Measurements from ENCODE around the gene VKORC1L1. TPM values are rescaled to one million over a fixed set of nuclear protein-coding genes. Genes with fewer than 3 reads are reported as not detected.
"Not testable (repeated sequence)": the region's sequence is repeated elsewhere in the genome, so short reads cannot be mapped to it uniquely, and the experiment has no call there.

VKORC1L1 gene
- polyA plus RNA-seq (2011; rRNA removed) (11.7 and 21.1 TPM in 2 replicates), polyA minus RNA-seq (2011; rRNA and poly(A)+ RNA removed) (12.5 and 16.0 TPM in 2 replicates)

DNA sequence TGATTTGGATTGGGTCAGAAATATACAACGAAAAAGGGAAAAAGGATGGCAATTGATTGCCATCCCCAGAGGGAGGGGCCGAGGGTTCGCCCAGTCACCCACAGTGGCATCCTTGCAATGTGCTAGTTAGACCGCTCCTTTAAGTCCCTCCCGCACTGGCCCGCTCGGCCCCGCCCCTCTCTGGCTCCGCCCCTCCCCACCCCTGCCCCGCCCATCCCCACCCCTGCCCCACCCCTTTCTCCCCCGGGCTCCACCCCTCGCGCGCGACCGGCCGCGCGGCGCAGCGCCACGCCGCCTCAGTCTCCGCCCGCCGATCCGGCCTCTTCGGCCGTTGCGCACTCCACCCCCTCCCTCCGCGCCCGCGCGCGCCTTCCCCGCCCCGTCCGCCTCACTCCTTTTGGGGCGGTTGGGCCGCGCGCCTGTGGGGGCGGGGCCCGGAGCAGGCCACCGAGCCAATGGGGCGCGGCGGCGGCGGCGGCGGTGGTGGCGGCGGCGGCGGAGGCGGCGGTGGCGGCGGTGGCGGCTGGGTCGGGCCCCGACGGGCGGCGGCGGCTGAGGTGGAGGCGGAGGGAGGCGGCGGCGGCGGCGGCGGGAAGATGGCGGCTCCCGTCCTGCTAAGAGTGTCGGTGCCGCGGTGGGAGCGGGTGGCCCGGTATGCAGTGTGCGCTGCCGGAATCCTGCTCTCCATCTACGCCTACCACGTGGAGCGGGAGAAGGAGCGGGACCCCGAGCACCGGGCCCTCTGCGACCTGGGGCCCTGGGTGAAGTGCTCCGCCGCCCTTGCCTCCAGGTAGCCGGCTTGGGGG lies at the start of gene VKORC1L1:
Gene VKORC1L1 (plus strand): TSS at position 299 of the 806 bp plus-strand sequence. CDS start 298 bp downstream, at position 597.
- TF ChIP-seq, protein P1, sequence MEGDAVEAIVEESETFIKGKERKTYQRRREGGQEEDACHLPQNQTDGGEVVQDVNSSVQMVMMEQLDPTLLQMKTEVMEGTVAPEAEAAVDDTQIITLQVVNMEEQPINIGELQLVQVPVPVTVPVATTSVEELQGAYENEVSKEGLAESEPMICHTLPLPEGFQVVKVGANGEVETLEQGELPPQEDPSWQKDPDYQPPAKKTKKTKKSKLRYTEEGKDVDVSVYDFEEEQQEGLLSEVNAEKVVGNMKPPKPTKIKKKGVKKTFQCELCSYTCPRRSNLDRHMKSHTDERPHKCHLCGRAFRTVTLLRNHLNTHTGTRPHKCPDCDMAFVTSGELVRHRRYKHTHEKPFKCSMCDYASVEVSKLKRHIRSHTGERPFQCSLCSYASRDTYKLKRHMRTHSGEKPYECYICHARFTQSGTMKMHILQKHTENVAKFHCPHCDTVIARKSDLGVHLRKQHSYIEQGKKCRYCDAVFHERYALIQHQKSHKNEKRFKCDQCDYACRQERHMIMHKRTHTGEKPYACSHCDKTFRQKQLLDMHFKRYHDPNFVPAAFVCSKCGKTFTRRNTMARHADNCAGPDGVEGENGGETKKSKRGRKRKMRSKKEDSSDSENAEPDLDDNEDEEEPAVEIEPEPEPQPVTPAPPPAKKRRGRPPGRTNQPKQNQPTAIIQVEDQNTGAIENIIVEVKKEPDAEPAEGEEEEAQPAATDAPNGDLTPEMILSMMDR (IDR thresholded peaks at IDR 0.05; ENCODE audit: insufficient read depth, low read depth, low read length), result no peak
- ChIA-PET POLR2A (no interaction called here), CTCF (no interaction called here)
- no peaks in the 10 kb centered on the region for H3K27me3 ChIP-seq (ENCODE audit: control insufficient read depth, insufficient read depth, low read length)
- H3K36me3 ChIP-seq (ENCODE audit: control insufficient read depth, insufficient read depth, low read length), result no peaks in the 10 kb centered on the region
- DNase-seq (ENCODE audit: low read depth), result peak; percentile 35
- peak within 1 kb of the TSS; percentile 76 for H3K4me3 ChIP-seq (ENCODE audit: low read depth, low read length)

DNA sequence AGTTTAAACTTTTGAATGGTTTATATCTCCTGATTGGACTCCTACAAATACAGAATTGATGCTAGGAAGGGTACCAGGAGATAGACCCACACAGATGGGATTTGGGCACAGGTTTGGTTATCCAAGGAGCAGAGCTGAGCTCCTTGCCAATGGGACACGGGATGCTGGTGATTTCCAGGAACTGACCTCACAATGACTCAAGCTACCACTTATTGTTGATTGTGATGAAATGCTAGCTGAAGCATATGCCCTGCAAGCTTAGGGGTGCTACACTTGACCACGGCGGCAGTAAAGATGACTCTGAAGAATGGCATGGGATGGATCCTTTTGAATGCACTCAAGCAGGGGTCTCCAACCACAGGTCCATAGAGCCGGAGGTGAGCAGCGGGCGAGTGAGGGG lies 45.5 kb upstream of the VKORC1L1 start:
- ChIA-PET POLR2A (no interaction called here), CTCF (interaction anchor here (1.0 kb wide), 1 partner anchor 13 kb away, joined by 4 read pairs; no protein-coding TSS in a partner anchor)
- TF ChIP-seq, protein P1 (IDR thresholded peaks at IDR 0.05; ENCODE audit: insufficient read depth, low read depth, low read length), result no peak
- Histone ChIP-seq H3K4me3 (ENCODE audit: low read depth, low read length) (no peak overlapping the region), H3K36me3 (ENCODE audit: control insufficient read depth, insufficient read depth, low read length) (no peaks in the 10 kb centered on the region), H3K27me3 (ENCODE audit: control insufficient read depth, insufficient read depth, low read length) (no peaks in the 10 kb centered on the region)
- DNase-seq (ENCODE audit: low read depth), result no peak

DNA sequence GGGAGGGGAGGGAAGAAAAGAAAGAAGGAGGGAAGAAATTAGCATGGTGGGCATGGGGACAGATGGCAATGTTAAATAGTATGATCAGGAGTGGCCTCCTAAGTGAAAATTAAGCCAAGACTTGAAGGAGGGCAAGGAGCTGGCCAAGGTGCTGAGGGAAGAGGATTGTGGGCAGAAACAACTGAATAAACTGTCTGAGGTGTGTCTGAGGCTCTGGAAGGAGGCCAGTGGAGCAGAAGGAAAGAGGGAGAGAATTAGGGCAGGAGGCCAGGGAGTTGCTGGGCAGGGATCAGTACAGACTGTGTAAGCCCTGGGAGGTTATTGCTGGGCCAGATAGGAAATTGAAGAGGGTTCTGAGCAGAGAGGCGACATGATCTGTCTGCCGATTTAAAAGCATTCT lies 40.6 kb upstream of the VKORC1L1 start:
- TF ChIP-seq, protein P1 (IDR thresholded peaks at IDR 0.05; ENCODE audit: insufficient read depth, low read depth, low read length), result no peak
- no peak for DNase-seq (ENCODE audit: low read depth)
- ChIA-PET CTCF (no interaction called here), POLR2A (no interaction called here)
- H3K4me3 ChIP-seq (ENCODE audit: low read depth, low read length), result no peak overlapping the region
- H3K36me3 ChIP-seq (ENCODE audit: control insufficient read depth, insufficient read depth, low read length), result no peaks in the 10 kb centered on the region
- no peaks in the 10 kb centered on the region for H3K27me3 ChIP-seq (ENCODE audit: control insufficient read depth, insufficient read depth, low read length)

DNA sequence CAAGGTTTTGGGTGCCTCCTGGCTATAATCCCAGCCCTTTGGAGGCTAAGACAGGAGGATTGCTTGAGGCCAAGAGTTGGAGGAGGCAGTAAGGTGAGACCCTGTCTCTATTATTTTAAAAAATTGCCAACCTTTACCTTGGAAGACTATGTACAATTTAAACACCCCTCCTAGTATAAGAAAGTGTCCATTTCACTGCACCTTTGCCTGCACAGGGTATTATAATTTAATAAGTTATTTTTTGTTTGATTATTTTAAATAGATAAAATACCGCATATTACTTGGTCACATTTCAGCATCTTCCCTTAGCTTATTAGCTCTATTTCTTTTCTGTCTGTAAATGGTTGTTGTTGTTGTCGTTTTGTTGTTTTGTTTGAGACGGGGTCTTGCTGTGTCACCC lies 36.2 kb upstream of the VKORC1L1 start:
- DNase-seq (ENCODE audit: low read depth); CTCF ChIA-PET; H3K27me3 ChIP-seq (ENCODE audit: control insufficient read depth, insufficient read depth, low read length); POLR2A ChIA-PET; H3K36me3 ChIP-seq (ENCODE audit: control insufficient read depth, insufficient read depth, low read length); H3K4me3 ChIP-seq (ENCODE audit: low read depth, low read length): not testable (repeated sequence)

DNA sequence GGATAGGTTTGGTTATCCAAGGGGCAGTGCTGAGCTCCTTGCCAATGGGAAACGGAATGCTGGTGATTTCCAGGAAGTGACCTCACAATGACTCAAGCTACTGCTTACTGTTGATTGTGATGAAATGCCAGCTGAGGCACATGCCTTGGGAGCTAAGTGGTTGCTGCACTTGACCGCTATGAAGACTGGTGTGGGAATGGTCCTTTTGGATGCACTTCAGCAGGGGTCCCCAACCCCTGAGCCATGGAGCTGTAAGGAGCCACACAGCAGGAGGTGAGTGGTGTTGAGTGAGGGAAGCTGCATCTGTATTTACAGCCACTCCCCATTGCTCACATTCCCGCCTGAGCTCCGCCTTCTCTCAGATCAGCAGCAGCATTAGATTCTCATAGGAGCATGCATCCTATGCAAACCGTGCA lies 35.3 kb upstream of the VKORC1L1 start:
- POLR2A ChIA-PET; H3K36me3 ChIP-seq (ENCODE audit: control insufficient read depth, insufficient read depth, low read length); H3K4me3 ChIP-seq (ENCODE audit: low read depth, low read length); H3K27me3 ChIP-seq (ENCODE audit: control insufficient read depth, insufficient read depth, low read length); DNase-seq (ENCODE audit: low read depth): not testable (repeated sequence)
- CTCF ChIA-PET, result interaction anchor here (1.1 kb wide), 1 partner anchor 25 kb away, joined by 5 read pairs; no protein-coding TSS in a partner anchor

DNA sequence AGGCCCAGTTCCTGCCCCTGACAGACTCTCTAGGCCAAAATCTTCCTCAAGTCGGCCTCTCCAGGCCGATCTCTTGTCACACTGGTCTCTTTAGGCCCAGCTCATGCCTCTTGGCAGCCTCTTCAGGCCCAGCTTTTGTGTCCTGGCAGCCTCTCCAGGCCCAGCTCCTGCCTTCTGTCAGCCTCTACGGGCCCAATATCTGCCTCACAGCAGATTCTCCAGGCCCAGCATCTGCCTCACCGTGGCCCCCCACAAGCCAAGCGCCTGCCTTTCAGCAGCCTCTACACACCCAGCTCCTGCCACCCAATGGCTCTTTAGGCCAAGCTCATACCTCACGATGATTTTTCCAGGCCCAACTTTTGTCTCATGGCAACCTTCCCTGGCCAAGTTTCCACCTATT lies 33.0 kb upstream of the VKORC1L1 start:
- H3K36me3 ChIP-seq (ENCODE audit: control insufficient read depth, insufficient read depth, low read length), result no peaks in the 10 kb centered on the region
- CTCF ChIA-PET, result interaction anchor here (1.6 kb wide), 1 partner anchor 13 kb away, joined by 4 read pairs; no protein-coding TSS in a partner anchor
- no peak for DNase-seq (ENCODE audit: low read depth)
- POLR2A ChIA-PET, result no interaction called here
- H3K4me3 ChIP-seq (ENCODE audit: low read depth, low read length), result no peak overlapping the region
- H3K27me3 ChIP-seq (ENCODE audit: control insufficient read depth, insufficient read depth, low read length), result no peaks in the 10 kb centered on the region
- TF ChIP-seq, protein P1 (IDR thresholded peaks at IDR 0.05; ENCODE audit: insufficient read depth, low read depth, low read length), result no peak

Data from BJ (cell line).